Measurements from ENCODE around the gene ADAMTS9.

- TF ChIP-seq CTCF (conservative IDR thresholded peaks at IDR 0.05; ENCODE audit: low read depth in 2 of 2) (no peak), REST (IDR thresholded peaks at IDR 0.05; ENCODE audit: unreplicated experiment) (no peak), EZH2 (IDR thresholded peaks at IDR 0.05; ENCODE audit: low read depth, unreplicated experiment) (no peak), POLR2AphosphoS5 (IDR thresholded peaks at IDR 0.05; ENCODE audit: low read depth) (no peak), CREB1 (CRISPR knock-in tag; IDR thresholded peaks at IDR 0.05; ENCODE audit: low read depth) (no peak), ZNF114 (CRISPR knock-in tag; IDR thresholded peaks at IDR 0.05) (no peak), EZH2phosphoT487 (IDR thresholded peaks at IDR 0.05; ENCODE audit: unreplicated experiment) (no peak), JUNB (IDR thresholded peaks at IDR 0.05; ENCODE audit: unreplicated experiment) (no peak), ZNF331 (CRISPR knock-in tag; IDR thresholded peaks at IDR 0.05; ENCODE audit: low read depth) (no peak), ZNF462 (CRISPR knock-in tag; IDR thresholded peaks at IDR 0.05) (no peak), NANOG (IDR thresholded peaks at IDR 0.05; ENCODE audit: borderline replicate concordance) (no peak), ETS1 (IDR thresholded peaks at IDR 0.05) (no peak), STAT1 (IDR thresholded peaks at IDR 0.05; ENCODE audit: unreplicated experiment) (no peak)
Observed at GRCh38 chr3:64608741-64609140, 79.1 kb downstream of the ADAMTS9 start.
